Tracheal epithelial cell (primary cell): Measurements from ENCODE around the gene IL2RA. TPM values are rescaled to one million over a fixed set of nuclear protein-coding genes. Genes with fewer than 3 reads are reported as not detected.

Experiments used
- total RNA-seq: library from RNA; depleted of rRNA; stranded (reverse); fragments of >200 nt; gene quantifications from 2 replicates; pipeline ENCODE4 v1.2.1, GENCODE V29; 2014

The IL2RA gene
- not detected in 2 replicates for total RNA-seq

DNA sequence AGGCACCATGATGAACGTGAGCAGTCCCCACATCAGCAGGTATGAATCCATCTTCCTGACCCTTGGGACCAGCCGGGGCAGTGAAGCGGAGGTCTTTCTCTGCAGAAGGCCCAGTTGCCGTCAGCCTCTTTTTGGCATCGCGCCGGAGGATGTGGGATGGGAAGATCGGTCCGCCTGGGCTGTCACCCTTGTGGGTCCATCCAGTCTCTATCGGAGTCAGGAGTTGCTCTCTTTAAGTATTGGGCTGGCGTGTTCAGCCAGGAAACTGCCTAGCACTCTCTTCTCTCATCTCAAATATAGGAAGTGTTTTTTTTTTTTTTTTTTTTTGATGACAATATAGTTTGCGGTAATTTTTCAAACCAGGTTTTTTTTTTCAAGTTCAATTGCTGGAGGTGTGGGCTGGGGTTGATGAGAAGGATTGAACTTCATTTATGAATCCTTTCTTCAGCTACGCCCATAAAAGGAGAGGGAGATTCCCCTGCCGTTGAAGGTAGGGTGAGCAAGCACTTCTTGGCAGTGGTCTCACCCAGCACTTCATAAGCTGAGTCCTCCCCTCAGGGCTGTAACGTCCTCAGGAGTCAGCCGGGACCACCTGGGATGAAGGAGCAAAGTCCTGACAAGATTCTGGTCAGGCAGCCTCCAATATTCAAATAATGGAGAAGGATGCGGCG, at the start of gene IL2RA:
Gene IL2RA (minus strand): TSS at position 267 of the 671 bp plus-strand sequence. CDS start 216 bp downstream, at position 51.

DNA sequence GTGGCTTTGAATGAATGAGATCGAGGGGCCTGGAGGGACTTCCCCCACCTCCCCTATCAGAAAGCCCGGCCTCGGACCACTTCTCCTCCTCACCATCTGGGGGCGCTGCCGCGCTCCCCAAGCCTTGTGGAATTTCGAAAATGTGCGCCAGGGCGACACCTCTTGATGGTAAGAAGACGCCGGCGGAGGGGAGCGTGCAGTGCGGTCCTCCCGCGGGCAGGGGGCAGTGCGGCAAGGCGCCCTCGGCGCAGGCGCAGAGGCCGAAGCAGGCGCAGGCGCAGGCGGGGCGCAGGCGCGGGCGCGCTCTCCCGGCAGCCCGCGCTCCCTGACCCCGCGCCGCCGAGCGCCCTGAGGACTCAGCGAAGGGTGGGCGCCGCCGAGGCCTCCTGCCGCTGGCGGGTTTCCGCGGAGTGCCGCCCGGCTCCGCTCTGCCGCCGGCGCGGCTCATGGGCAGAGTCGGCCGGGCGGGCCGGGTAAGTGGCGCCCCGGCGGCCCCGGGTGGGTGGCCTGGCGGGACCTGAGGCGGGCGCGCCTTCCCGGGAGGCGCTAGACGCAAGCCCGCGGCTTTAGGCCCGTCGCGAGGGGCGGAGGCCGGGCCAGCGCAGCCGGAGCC, 26.7 kb upstream of the IL2RA start, which contains the start of gene RBM17:
Gene RBM17 (plus strand): TSS at position 314 of the 613 bp plus-strand sequence. CDS start 8,032 bp downstream, outside the sequence.

GRCh38 chr10:5977471-5978229, 84.5 kb downstream of the IL2RA start, which contains the start of gene IL15RA:
Gene IL15RA, minus strand, starts transcription at chr10:5977543. Its CDS starts 51 bp downstream, at chr10:5977492.

Other genes starting within 250 kb of the IL2RA start
- gene GDI2, start 248.9 kb downstream of the IL2RA start, total RNA-seq: 500 and 558 TPM in 2 replicates
- 8.9 and 10.4 TPM in 2 replicates for gene ANKRD16, start 172.5 kb downstream of the IL2RA start, total RNA-seq
- 59.9 and 74.9 TPM in 2 replicates for gene FBH1, start 172.1 kb downstream of the IL2RA start, total RNA-seq
- gene IL15RA, start 84.8 kb downstream of the IL2RA start, total RNA-seq: 1.3 and 2.2 TPM in 2 replicates
- gene RBM17, start 26.7 kb upstream of the IL2RA start, total RNA-seq: 21.5 and 28.7 TPM in 2 replicates
- gene PFKFB3, start 140.6 kb upstream of the IL2RA start, total RNA-seq: 17.3 and 68.4 TPM in 2 replicates